H1 (cell line): ENCODE data around the gene ZDHHC11. TPM values are rescaled to one million over a fixed set of nuclear protein-coding genes. Genes with fewer than 3 reads are reported as not detected.
"Not testable (repeated sequence)": the region's sequence is repeated elsewhere in the genome, so short reads cannot be mapped to it uniquely, and the experiment has no call there.

Experiments used
- CTCF ChIA-PET: fragments of 300-600 bp; sonication (Branson Sonifier 250); formaldehyde crosslinking; loops from one replicate; lab custom pipeline; 2021; ENCODE audit not compliant: partially characterized antibody; lab: Charles Lee
- POLR2A ChIA-PET: fragments of 300-600 bp; sonication (Branson Sonifier 250); formaldehyde crosslinking; loops from one replicate; lab custom pipeline; 2021; ENCODE audit warnings: inconsistent platforms; ENCODE audit not compliant: partially characterized antibody; lab: Charles Lee
- DNase-seq, 2 experiments: peaks; one replicate each; pipeline versions ENCODE4 v3.0.0 to v3.0.0-alpha.2; 2010 to 2022; ENCODE audit warnings: low spot score in 2 of 2, low read depth in 1 of 2, mixed read lengths in 1 of 2
- FAIRE-seq: peaks from 2 replicates; lab custom pipeline; 2011; peaks lifted over from hg19 to GRCh38; lab: Jason Lieb, UNC
- H2AFZ ChIP-seq: 2 replicates; pipeline ENCODE4 v1.8.1; 2012; ENCODE audit warnings: low read length, inconsistent platforms
- H2AK5ac ChIP-seq: 2 replicates; pipeline ENCODE4 v1.6.1; 2013; ENCODE audit warnings: low read depth, low read length
- H2BK120ac ChIP-seq: replicated peaks from 2 replicates; pipeline ENCODE3; 2013; ENCODE audit warnings: low read depth, low read length, inconsistent platforms
- H2BK12ac ChIP-seq: 2 replicates; pipeline ENCODE4 v1.6.1; 2013; ENCODE audit warnings: low read depth, low read length
- H2BK15ac ChIP-seq: 2 replicates; pipeline ENCODE4 v1.6.1; 2013; ENCODE audit warnings: low read length
- H2BK20ac ChIP-seq: 2 replicates; pipeline ENCODE4 v1.6.1; 2013; ENCODE audit warnings: low read length
- H2BK5ac ChIP-seq: 2 replicates; pipeline ENCODE4 v1.6.1; 2013; ENCODE audit warnings: low read depth, low read length
- H3K14ac ChIP-seq: 2 replicates; pipeline ENCODE4 v1.6.1; 2013; ENCODE audit warnings: inconsistent platforms; ENCODE audit not compliant: insufficient read length
- H3K18ac ChIP-seq: 2 replicates; pipeline ENCODE4 v1.6.1; 2013; ENCODE audit warnings: low read length; ENCODE audit errors: extremely low read depth
- H3K23ac ChIP-seq: 2 replicates; pipeline ENCODE4 v1.6.1; 2013; ENCODE audit warnings: inconsistent platforms; ENCODE audit not compliant: insufficient read length
- H3K23me2 ChIP-seq: 2 replicates; pipeline ENCODE4 v1.6.1; 2013; ENCODE audit warnings: low read depth, low read length
- H3K27ac ChIP-seq: 2 replicates; pipeline ENCODE4 v1.6.1; 2011; ENCODE audit warnings: low read depth, low read length, inconsistent platforms
- H3K27me3 ChIP-seq, 4 experiments: replicated peaks in 1 of 4; 1 replicate in 1 of 4; 2 replicates in 3 of 4; pipeline versions ENCODE4 v1.6.1 to v1.8.1; 2011 to 2013; ENCODE audit warnings: low read length in 3 of 4, mild to moderate bottlenecking in 3 of 4, inconsistent platforms in 2 of 4, mixed read lengths in 2 of 4, moderate library complexity in 1 of 4; ENCODE audit not compliant: control insufficient read depth in 3 of 4, insufficient read depth in 3 of 4; ENCODE audit errors: extremely low read depth in 1 of 4
- H3K36me3 ChIP-seq, 4 experiments: 2 replicates each; pipeline versions ENCODE4 v1.6.1 to v1.8.1; 2011 to 2013; ENCODE audit warnings: mild to moderate bottlenecking in 4 of 4, low read length in 3 of 4, moderate library complexity in 2 of 4, control low read depth in 1 of 4, inconsistent platforms in 1 of 4; ENCODE audit not compliant: insufficient read depth in 4 of 4, control insufficient read depth in 2 of 4
- H3K4ac ChIP-seq: replicated peaks from 2 replicates; pipeline ENCODE3; 2013; ENCODE audit warnings: low read length, low read depth, mixed read lengths, inconsistent platforms; ENCODE audit not compliant: insufficient read length
- H3K4me1 ChIP-seq, 4 experiments: replicated peaks in 1 of 4; 1 replicate in 1 of 4; 2 replicates in 3 of 4; pipeline versions ENCODE4 v1.6.1 to v1.8.1; 2011 to 2013; ENCODE audit warnings: low read length in 3 of 4, inconsistent platforms in 2 of 4, mixed read lengths in 1 of 4; ENCODE audit not compliant: insufficient read depth in 4 of 4, control insufficient read depth in 3 of 4
- H3K4me2 ChIP-seq, 2 experiments: 2 replicates each; pipeline versions ENCODE4 v1.6.1 to v1.8.1; 2011 to 2013; ENCODE audit warnings: low read depth in 2 of 2, low read length in 2 of 2, control low read depth in 1 of 2, inconsistent platforms in 1 of 2, mild to moderate bottlenecking in 1 of 2; ENCODE audit not compliant: insufficient read depth in 1 of 2
- H3K4me3 ChIP-seq, 4 experiments: fragments of 200-600, 300-600 bp in 1 of 4; sonication (generic), shearing (Covaris generic), sonication (Bioruptor Twin) in 1 of 4; 2 replicates each; pipeline versions ENCODE4 v1.5.1 to v1.8.1; 2011 to 2016; ENCODE audit warnings: low read length in 4 of 4, low read depth in 3 of 4, control low read depth in 2 of 4, inconsistent platforms in 2 of 4, mild to moderate bottlenecking in 2 of 4, mixed read lengths in 1 of 4, moderate library complexity in 1 of 4; ENCODE audit not compliant: insufficient read depth in 2 of 4; ENCODE audit errors: extremely low read depth in 1 of 4
- H3K56ac ChIP-seq: replicated peaks from 2 replicates; pipeline ENCODE3; 2013; ENCODE audit warnings: low read depth, mild to moderate bottlenecking, mixed read lengths, low read length, inconsistent platforms; ENCODE audit not compliant: insufficient read length
- H3K79me1 ChIP-seq: 2 replicates; pipeline ENCODE4 v1.6.1; 2013; ENCODE audit warnings: low read depth, low read length, control low read depth
- H3K79me2 ChIP-seq, 2 experiments: 2 replicates each; pipeline versions ENCODE4 v1.6.1 to v1.8.1; 2012 to 2013; ENCODE audit warnings: low read length in 2 of 2, mild to moderate bottlenecking in 2 of 2, inconsistent platforms in 1 of 2; ENCODE audit not compliant: insufficient read depth in 2 of 2, control insufficient read depth in 1 of 2
- H3K9ac ChIP-seq, 4 experiments: replicated peaks in 1 of 4; 1 replicate in 1 of 4; 2 replicates in 3 of 4; pipeline versions ENCODE4 v1.6.1 to v1.8.1; 2011 to 2013; ENCODE audit warnings: low read depth in 3 of 4, low read length in 3 of 4, control low read depth in 2 of 4, mild to moderate bottlenecking in 2 of 4, moderate library complexity in 2 of 4, inconsistent platforms in 1 of 4; ENCODE audit errors: extremely low read depth in 1 of 4
- H3K9me3 ChIP-seq, 2 experiments: 2 replicates each; pipeline versions ENCODE4 v1.6.1 to v1.8.1; 2012 to 2013; ENCODE audit warnings: mild to moderate bottlenecking in 2 of 2, moderate library complexity in 2 of 2, control low read depth in 1 of 2, inconsistent platforms in 1 of 2, low read depth in 1 of 2, low read length in 1 of 2, mixed read lengths in 1 of 2; ENCODE audit not compliant: insufficient read depth in 2 of 2
- H4K20me1 ChIP-seq, 2 experiments: replicated peaks in 1 of 2; 2 replicates each; pipeline versions ENCODE3 to v1.8.1; 2011 to 2013; ENCODE audit warnings: inconsistent platforms in 2 of 2, low read length in 2 of 2, mild to moderate bottlenecking in 1 of 2; ENCODE audit not compliant: insufficient read depth in 2 of 2, control insufficient read depth in 1 of 2
- H4K5ac ChIP-seq: 2 replicates; pipeline ENCODE4 v1.6.1; 2013; ENCODE audit warnings: low read length, low read depth, mixed read lengths, inconsistent platforms; ENCODE audit not compliant: insufficient read length
- H4K8ac ChIP-seq: 2 replicates; pipeline ENCODE4 v1.8.0; 2013; ENCODE audit warnings: mild to moderate bottlenecking, moderate library complexity, low read length, inconsistent platforms; ENCODE audit not compliant: insufficient read depth; ENCODE audit errors: extremely low read depth
- H4K91ac ChIP-seq: replicated peaks from 2 replicates; pipeline ENCODE3; 2013; ENCODE audit warnings: low read length, mixed read lengths, inconsistent platforms; ENCODE audit not compliant: insufficient read length
- WGBS, 2 experiments: shearing (Covaris generic) in 1 of 2; methylation state at CpG; one replicate each; pipeline versions ENCODE4 v1.1.6 to v1.1.7; 2013 to 2015; ENCODE audit warnings: low lambda C conversion rate in 2 of 2, mixed read lengths in 2 of 2, inconsistent platforms in 1 of 2, low coverage in 1 of 2, missing lambda C conversion rate in 1 of 2; ENCODE audit not compliant: insufficient replicate concordance in 2 of 2, insufficient coverage in 1 of 2, insufficient read length in 1 of 2; ENCODE audit errors: extremely low coverage in 1 of 2, missing lambda C conversion rate in 1 of 2; 5-methylcytosine and 5-hydroxymethylcytosine counted together
- polyA plus RNA-seq, 7 experiments: library from polyadenylated mRNA; depleted of rRNA in 3 of 7; stranded (reverse) in 5 of 7; unstranded in 2 of 7; fragments of >200 nt in 5 of 7; fragments of 200-250 nt in 2 of 7; gene quantifications; 1 replicate in 5 of 7; 2 replicates in 1 of 7; 4 replicates in 1 of 7; pipeline versions ENCODE4 v1.2.1 to v1.2.3, GENCODE V29; 2011 to 2013; ENCODE audit warnings: missing spikeins in 2 of 7, mixed read lengths in 2 of 7
- total RNA-seq: library from RNA; stranded (reverse); fragmentation: NEBNext Ultra II Directional; extraction: Animal tissue kit (Norgen Biotek cat#: 25700); gene quantifications from 2 replicates; pipeline ENCODE4 v1.2.1, GENCODE V29; 2021

Gene ZDHHC11
- total and polyA plus RNA-seq, 2 of the 8 experiments (the other 6 are each of a cell fraction or from before 2014, with no cell fraction given), result 4.7 to 16.6 TPM

DNA sequence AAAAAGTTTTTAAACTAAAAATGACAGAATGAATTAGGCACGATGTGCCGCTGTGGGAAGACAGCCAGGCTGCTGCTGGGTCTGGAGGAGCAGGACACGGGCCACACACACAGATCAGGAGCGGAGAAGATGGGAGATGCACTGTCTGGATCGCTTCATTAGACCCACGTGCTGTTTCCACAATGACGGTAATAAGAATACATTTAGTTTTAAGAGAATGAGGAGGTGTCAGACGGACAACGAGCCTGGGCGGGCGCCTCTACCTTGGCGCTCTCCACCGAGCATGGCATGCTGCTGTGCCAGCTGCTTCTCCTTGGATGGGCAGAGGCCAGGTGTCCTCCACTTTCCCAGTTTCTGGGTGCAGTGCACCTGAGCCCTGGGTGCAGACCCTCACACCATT is 77.9 kb downstream of the ZDHHC11 start:
- H2AFZ ChIP-seq, H3K9me3 ChIP-seq, H3K4me3 ChIP-seq, H3K56ac ChIP-seq, H3K23me2 ChIP-seq, H3K4me1 ChIP-seq, H4K20me1 ChIP-seq, H4K8ac ChIP-seq, H3K79me1 ChIP-seq, H3K4me2 ChIP-seq, H2BK120ac ChIP-seq, H3K9ac ChIP-seq, H3K36me3 ChIP-seq, H3K18ac ChIP-seq, H3K23ac ChIP-seq, H3K14ac ChIP-seq, H4K5ac ChIP-seq, FAIRE-seq, H2BK20ac ChIP-seq, H2BK5ac ChIP-seq, H4K91ac ChIP-seq, H3K27me3 ChIP-seq, H2BK12ac ChIP-seq, H3K79me2 ChIP-seq, H2AK5ac ChIP-seq, H3K4ac ChIP-seq, H3K27ac ChIP-seq, POLR2A ChIA-PET, H2BK15ac ChIP-seq: not testable (repeated sequence)
- WGBS, 2 experiments, result 94% methylated on average over 13 of the region's 13 CpGs; no CpG with 5 or more reads in 1 of the 2 experiments
- peak in 1 of 2 experiments; percentile 42 for DNase-seq
- CTCF ChIA-PET, result interaction anchor here (1.6 kb wide), 1 partner anchor 15 kb away, joined by 5 read pairs; no protein-coding TSS in a partner anchor

DNA sequence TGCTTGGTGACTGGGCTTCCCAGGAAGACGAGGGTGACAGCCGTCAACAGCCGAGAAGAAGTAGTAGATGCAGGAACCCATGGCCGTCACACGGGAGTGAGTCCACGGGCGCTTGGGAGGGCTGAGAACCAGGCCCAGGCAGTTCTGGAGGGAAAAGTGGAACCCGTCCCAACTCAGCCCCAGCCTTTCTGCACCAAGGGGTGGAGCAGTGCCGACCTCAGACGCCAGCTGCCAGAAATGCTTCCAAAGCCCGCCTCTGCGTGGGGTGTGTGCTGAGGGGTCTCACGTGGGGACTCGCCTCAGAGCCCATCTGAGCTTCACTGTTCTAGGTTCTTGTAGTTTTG is 78.3 kb downstream of the ZDHHC11 start:
- POLR2A ChIA-PET, H2BK20ac ChIP-seq, H2BK5ac ChIP-seq, H4K5ac ChIP-seq, H2BK120ac ChIP-seq, H3K4me2 ChIP-seq, H3K9ac ChIP-seq, CTCF ChIA-PET, H2BK15ac ChIP-seq, H3K4ac ChIP-seq, H3K4me1 ChIP-seq, H3K27me3 ChIP-seq, H2AK5ac ChIP-seq, H3K27ac ChIP-seq, H3K18ac ChIP-seq, H3K9me3 ChIP-seq, H3K4me3 ChIP-seq, H4K8ac ChIP-seq, H3K56ac ChIP-seq, H3K14ac ChIP-seq, H3K36me3 ChIP-seq, FAIRE-seq, H3K79me1 ChIP-seq, H4K91ac ChIP-seq, H4K20me1 ChIP-seq, H3K23ac ChIP-seq, H3K23me2 ChIP-seq, H2BK12ac ChIP-seq, H2AFZ ChIP-seq, H3K79me2 ChIP-seq: not testable (repeated sequence)
- WGBS, 2 experiments, result 87% methylated on average over 2 of the region's 14 CpGs; no CpG with 5 or more reads in 1 of the 2 experiments
- peak in 1 of 2 experiments; percentile 29 for DNase-seq
